ENCODE measurements around the gene ANKRD18B. TPM values are rescaled to one million over a fixed set of nuclear protein-coding genes. Genes with fewer than 3 reads are reported as not detected.
"Not testable (repeated sequence)": the region's sequence is repeated elsewhere in the genome, so short reads cannot be mapped to it uniquely, and the experiment has no call there.

ANKRD18B gene
- total and polyA plus RNA-seq, 9 of the 15 experiments (the other 6 are each of a cell fraction or from before 2014, with no cell fraction given): 0.43 to 12.6 (median 1.8) TPM

GRCh38 chr9:33560217-33560616, 36.2 kb downstream of the ANKRD18B start:
- H2AFZ ChIP-seq (ENCODE audit: low read depth, low read length); CTCF ChIA-PET (ENCODE audit: low intra/inter-chr PET ratio); H3K4me1 ChIP-seq (replicated peaks in 1 of 2; ENCODE audit: control insufficient read depth in 2 of 2, insufficient read depth in 2 of 2, low read length in 2 of 2); H3K36me3 ChIP-seq (ENCODE audit: control insufficient read depth, insufficient read depth, low read length); POLR2A ChIA-PET; H3K9ac ChIP-seq (ENCODE audit: insufficient read depth in 1 of 2, low read depth in 2 of 2, low read length in 2 of 2); H3K27ac ChIP-seq (ENCODE audit: extremely low read depth, low read depth, low read length); H3K9me3 ChIP-seq (replicated peaks; ENCODE audit: control insufficient read depth, insufficient read depth, low read depth, low read length); H3K4me2 ChIP-seq (ENCODE audit: insufficient read depth, low read length); intact Hi-C loops (cut with micrococcal nuclease); H3K27me3 ChIP-seq (ENCODE audit: control insufficient read depth in 2 of 2, insufficient read depth in 2 of 2, low read length in 2 of 2); H4K20me1 ChIP-seq (replicated peaks; ENCODE audit: control insufficient read depth, insufficient read depth, low read length); H3K9me1 ChIP-seq (ENCODE audit: control insufficient read depth, insufficient read depth, low read length); in situ Hi-C loops (cut with MboI); BruUV-seq (replicated peaks); H3K79me2 ChIP-seq (ENCODE audit: control insufficient read depth, insufficient read depth, low read length); H3K4me3 ChIP-seq: not testable (repeated sequence)
- DNase-seq (ENCODE audit: extremely low read depth in 1 of 4, low spot score in 3 of 4) (peak in 1 of 4 experiments; percentile 73), ATAC-seq (peak; percentile 67), FAIRE-seq (peak; percentile 74)
- WGBS (ENCODE audit: insufficient coverage, low coverage, missing lambda C conversion rate): 0% methylated on average over 1 of the region's 1 CpG
- TF ChIP-seq SMAD4 (CRISPR knock-in tag; conservative IDR thresholded peaks at IDR 0.05): peak; percentile 84
- TF ChIP-seq EP300 (IDR thresholded peaks at IDR 0.05; ENCODE audit: low read length): peak; percentile 47; the same call in 1 of the 2 replicates
- peak; percentile 65; the same call in 1 of the 2 replicates for TF ChIP-seq SOX6 (IDR thresholded peaks at IDR 0.05)
- peak; percentile 79 for TF ChIP-seq NCOR1 (IDR thresholded peaks at IDR 0.05)
- TF ChIP-seq MEIS2 (IDR thresholded peaks at IDR 0.05; ENCODE audit: partially characterized antibody): peak; percentile 18
- TF ChIP-seq SMARCA4 (IDR thresholded peaks at IDR 0.05): peak; percentile 54; the same call in 1 of the 2 replicates
- 0 out of 2 replicates have a peak, but pooled peaks have one; percentile 22 for TF ChIP-seq ZEB2 (IDR thresholded peaks at IDR 0.05)
- TF ChIP-seq MTA2 (IDR thresholded peaks at IDR 0.05; ENCODE audit: low read depth): 0 out of 2 replicates have a peak, but pooled peaks have one; percentile 36
- TF ChIP-seq CBFA2T2 (conservative IDR thresholded peaks at IDR 0.05): peak; percentile 78
- peak in 1 of 2 experiments; percentile 47; a peak in 2 of 4 replicates for TF ChIP-seq TRIM24 (IDR thresholded peaks at IDR 0.05)
- peak; percentile 35; the same call in 1 of the 2 replicates for TF ChIP-seq CTBP1 (IDR thresholded peaks at IDR 0.05; ENCODE audit: borderline replicate concordance)
- TF ChIP-seq CBFA2T3 (IDR thresholded peaks at IDR 0.05): peak; percentile 79
- peak; percentile 31; the same call in 1 of the 2 replicates for TF ChIP-seq NFIC (IDR thresholded peaks at IDR 0.05)
- TF ChIP-seq TAL1 (IDR thresholded peaks at IDR 0.05): peak; percentile 80
- TF ChIP-seq ETV1 (tag; conservative IDR thresholded peaks at IDR 0.05; ENCODE audit: low read depth): peak; percentile 56; the same call in 1 of the 2 replicates
- TF ChIP-seq MAFG (tag; conservative IDR thresholded peaks at IDR 0.05): 0 out of 2 replicates have a peak, but pooled peaks have one; percentile 18
- TF ChIP-seq DPF2 (IDR thresholded peaks at IDR 0.05): peak; percentile 51; the same call in 1 of the 2 replicates
- TF ChIP-seq ZSCAN29 (IDR thresholded peaks at IDR 0.05): peak; percentile 94
- TF ChIP-seq ARID1B (IDR thresholded peaks at IDR 0.05): peak; percentile 82
- TF ChIP-seq TCF3 (CRISPR knock-in tag; IDR thresholded peaks at IDR 0.05): peak; percentile 73
- TF ChIP-seq GABPA (tag; conservative IDR thresholded peaks at IDR 0.05; ENCODE audit: low read depth): peak; percentile 51; the same call in 1 of the 2 replicates
- TF ChIP-seq NRF1 (conservative IDR thresholded peaks at IDR 0.05 in 1 of 2, IDR thresholded peaks at IDR 0.05 in 1 of 2): 0 out of 4 replicates have a peak, but pooled peaks of 1 of the 2 experiments have one; percentile 19

GRCh38 chr9:33562196-33562595, 38.1 kb downstream of the ANKRD18B start:
- H3K4me2 ChIP-seq (ENCODE audit: insufficient read depth, low read length); FAIRE-seq; CTCF ChIA-PET (ENCODE audit: low intra/inter-chr PET ratio); intact Hi-C loops (cut with micrococcal nuclease); H3K4me1 ChIP-seq (replicated peaks in 1 of 2; ENCODE audit: control insufficient read depth in 2 of 2, insufficient read depth in 2 of 2, low read length in 2 of 2); H2AFZ ChIP-seq (ENCODE audit: low read depth, low read length); H3K9me3 ChIP-seq (replicated peaks; ENCODE audit: control insufficient read depth, insufficient read depth, low read depth, low read length); H4K20me1 ChIP-seq (replicated peaks; ENCODE audit: control insufficient read depth, insufficient read depth, low read length); POLR2A ChIA-PET; H3K36me3 ChIP-seq (ENCODE audit: control insufficient read depth, insufficient read depth, low read length); H3K4me3 ChIP-seq; H3K27me3 ChIP-seq (ENCODE audit: control insufficient read depth in 2 of 2, insufficient read depth in 2 of 2, low read length in 2 of 2); H3K79me2 ChIP-seq (ENCODE audit: control insufficient read depth, insufficient read depth, low read length); BruUV-seq (replicated peaks); H3K9me1 ChIP-seq (ENCODE audit: control insufficient read depth, insufficient read depth, low read length); in situ Hi-C loops (cut with MboI); H3K9ac ChIP-seq (ENCODE audit: insufficient read depth in 1 of 2, low read depth in 2 of 2, low read length in 2 of 2); ATAC-seq; H3K27ac ChIP-seq (ENCODE audit: extremely low read depth, low read depth, low read length): not testable (repeated sequence)
- peak in 1 of 4 experiments; percentile 5 for DNase-seq (ENCODE audit: extremely low read depth in 1 of 4, low spot score in 3 of 4)
- 0% methylated on average over 1 of the region's 1 CpG for WGBS (ENCODE audit: insufficient coverage, low coverage, missing lambda C conversion rate)
